ENCODE data around the gene TTLL11. TPM values are rescaled to one million over a fixed set of nuclear protein-coding genes. Genes with fewer than 3 reads are reported as not detected.
"Not testable (repeated sequence)": the region's sequence is repeated elsewhere in the genome, so short reads cannot be mapped to it uniquely, and the experiment has no call there.

TTLL11 gene
- total RNA-seq, 2 donors from 2014 or later, result 4.5 to 6.5 TPM

DNA sequence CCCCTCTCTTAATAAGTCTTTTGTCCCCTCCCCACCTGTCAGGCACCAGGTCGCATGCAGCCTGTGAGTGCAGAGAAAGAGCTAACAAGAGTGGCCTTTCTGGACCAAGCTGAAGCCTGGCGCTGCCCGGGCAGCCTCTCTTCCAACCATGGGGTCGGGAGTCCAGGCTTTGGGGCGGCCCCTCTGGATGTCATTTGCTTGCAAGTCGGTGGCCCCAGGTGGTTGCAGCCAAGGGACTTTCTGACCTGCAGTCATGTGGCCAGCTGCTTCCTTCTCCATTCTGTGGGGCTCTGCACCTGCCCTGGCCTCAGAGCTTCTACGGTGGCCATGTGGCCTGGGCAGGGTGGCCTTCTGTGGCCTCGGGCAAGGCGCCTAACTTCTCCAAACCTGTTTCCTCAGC is 282.0 kb downstream of the TTLL11 start:
- intact Hi-C loops (cut with DNase I), result no loop called here
- DNase-seq, result no peak
- no peak for ATAC-seq

DNA sequence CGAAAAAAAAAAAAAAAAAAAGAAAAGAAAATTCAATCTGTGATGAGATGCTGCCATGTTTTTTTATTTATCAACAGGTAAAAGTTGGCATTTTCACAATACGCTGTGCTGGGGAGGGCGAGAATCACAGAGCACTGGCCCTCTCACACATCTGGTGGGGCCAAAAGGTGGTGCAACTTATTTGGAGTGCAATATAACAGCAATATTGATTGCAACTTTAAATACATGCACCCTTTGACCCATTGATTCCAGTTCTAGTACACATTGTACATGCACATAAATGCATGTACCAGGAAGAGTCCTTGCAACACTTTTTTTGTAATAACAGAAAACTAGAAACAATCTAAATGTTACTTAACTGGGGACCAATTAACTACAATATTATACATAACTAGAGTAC is 282.6 kb downstream of the TTLL11 start:
- ATAC-seq (no peak), DNase-seq (no peak)
- intact Hi-C loops (cut with DNase I), result no loop called here

DNA sequence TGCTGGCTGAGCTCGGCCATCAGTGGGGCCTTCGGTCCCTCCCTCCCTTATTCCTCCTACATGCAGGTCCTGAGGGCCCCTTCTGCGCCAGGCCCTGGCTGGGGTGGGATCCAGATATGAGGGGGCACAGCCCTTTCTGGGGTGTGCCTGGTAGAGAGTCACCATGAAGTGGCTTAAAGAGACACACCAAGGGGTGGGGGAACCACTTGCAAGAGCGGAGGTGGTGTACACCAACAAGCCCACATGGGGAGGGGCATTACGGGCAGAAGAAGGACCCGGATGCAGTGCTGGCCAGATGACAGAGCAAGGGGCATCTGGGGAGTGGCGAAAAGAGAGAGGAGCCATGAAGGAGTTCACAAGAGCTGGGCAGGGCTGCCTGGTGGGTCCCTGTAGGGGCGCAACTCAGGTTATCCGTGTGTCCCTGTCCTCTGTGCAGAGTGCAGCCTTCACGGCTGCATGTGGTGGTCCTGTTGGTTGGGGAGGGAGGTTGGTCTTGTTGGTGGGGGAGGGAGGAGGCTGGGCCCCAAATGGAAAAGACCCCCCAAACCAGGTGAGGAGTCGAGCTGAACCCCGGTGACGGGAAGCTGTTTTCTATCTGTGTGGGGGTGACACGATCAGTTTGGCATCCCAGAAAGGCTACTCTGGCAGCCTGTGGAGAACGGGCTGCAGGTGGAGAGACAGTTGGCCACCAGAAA is 283.6 kb downstream of the TTLL11 start:
- intact Hi-C loops (cut with DNase I), result no loop called here
- no peak for ATAC-seq
- no peak for DNase-seq

DNA sequence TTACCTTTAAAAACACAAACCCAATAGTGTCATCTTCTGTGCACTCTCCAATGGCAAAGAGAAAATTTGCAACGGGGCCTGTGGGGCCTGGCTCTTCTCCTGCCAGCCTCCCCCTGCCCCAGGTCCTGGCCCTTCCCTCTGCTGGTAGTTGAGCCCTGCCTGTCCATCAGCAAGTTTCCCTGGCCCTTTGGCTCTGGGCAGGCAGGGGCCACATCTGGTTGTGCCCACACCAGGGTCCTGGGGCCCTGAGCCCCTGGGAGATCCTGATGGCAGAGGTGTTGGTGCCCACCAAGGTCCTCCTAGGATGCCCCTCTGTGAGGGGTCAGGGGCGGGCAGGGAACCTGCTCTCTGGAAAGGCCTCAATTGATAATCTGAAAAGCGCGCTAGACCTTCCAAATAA is 284.3 kb downstream of the TTLL11 start:
- intact Hi-C loops (cut with DNase I), result no loop called here
- DNase-seq, result no peak
- ATAC-seq, result no peak

- ATAC-seq, result peak in 1 of 2 donors; percentile 38
- intact Hi-C loops (cut with DNase I), result no loop called here
- DNase-seq, result no peak
These were observed 285.3 kb downstream of the TTLL11 start for GRCh38 chr9:121807823-121808278.

- intact Hi-C loops (cut with DNase I), result no loop called here
- DNase-seq (no peak), ATAC-seq (no peak)
These were observed 285.9 kb downstream of the TTLL11 start for GRCh38 chr9:121807069-121807822.

DNA sequence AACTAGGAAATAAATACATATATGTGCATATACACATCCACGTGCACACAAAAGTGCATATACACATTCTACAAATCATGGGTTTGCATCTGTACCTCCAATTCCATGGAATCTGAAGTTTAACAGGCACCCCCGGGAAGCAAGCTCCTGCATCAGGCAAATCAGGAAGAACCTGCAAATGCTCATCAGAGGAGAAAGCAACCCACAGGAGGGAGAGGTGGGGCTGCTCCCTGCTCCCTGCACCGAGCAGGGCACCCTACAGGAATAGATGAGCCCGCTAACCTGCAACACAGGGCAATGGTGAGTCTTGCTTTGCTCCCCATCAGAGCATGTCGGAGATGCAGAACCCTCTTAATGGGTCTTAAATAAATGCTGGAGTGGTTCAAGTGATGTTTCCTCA is 290.4 kb downstream of the TTLL11 start:
- intact Hi-C loops (cut with DNase I), result no loop called here
- no peak for DNase-seq
- ATAC-seq, result no peak

DNA sequence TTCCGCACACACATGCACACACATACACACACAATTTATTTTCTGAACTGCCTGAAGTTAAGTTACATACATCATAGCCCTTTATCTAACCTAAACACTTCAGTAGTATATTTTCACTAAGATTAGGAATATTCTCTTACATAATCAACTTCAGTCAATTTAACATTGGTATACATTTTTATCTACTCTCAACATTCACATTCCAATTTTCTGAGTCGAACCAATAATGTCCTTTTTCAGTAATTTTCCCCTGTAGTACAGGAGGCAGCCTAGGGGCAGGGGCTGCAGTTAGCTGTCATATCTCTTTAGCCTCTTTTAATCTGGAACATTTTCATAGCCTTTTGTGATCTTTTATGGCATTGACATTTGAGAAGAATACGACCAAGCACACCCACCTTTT is 291.5 kb downstream of the TTLL11 start:
- intact Hi-C loops (cut with DNase I), result no loop called here
- DNase-seq (no peak), ATAC-seq (no peak)

- intact Hi-C loops (cut with DNase I), result no loop called here
- DNase-seq (no peak), ATAC-seq (no peak)
These were observed 292.7 kb downstream of the TTLL11 start for GRCh38 chr9:121800376-121800775.

DNA sequence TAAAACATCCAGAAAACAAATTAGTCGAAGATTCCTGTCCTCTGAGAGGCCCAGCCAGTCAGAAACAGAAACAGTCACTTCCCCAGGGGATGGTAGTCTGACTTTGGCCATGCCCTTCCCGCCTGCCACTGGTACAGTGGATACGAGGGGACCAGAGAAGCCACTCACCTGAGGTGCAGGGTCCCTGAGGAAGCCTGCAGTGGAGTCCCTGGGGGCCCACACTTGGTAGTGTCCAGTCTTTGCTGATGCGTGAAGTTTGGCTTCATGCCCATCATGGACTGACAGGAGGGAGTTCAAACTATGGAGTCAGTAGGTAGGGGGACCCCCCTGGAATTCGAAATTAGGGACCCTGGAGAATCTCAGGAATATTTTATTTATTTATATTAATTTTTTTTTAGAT is 294.2 kb downstream of the TTLL11 start:
- ATAC-seq (no peak), DNase-seq (no peak)
- intact Hi-C loops (cut with DNase I), result no loop called here

- intact Hi-C loops (cut with DNase I), result no loop called here
- ATAC-seq (no peak), DNase-seq (no peak)
These were observed 296.0 kb downstream of the TTLL11 start for GRCh38 chr9:121797081-121797480.

DNA sequence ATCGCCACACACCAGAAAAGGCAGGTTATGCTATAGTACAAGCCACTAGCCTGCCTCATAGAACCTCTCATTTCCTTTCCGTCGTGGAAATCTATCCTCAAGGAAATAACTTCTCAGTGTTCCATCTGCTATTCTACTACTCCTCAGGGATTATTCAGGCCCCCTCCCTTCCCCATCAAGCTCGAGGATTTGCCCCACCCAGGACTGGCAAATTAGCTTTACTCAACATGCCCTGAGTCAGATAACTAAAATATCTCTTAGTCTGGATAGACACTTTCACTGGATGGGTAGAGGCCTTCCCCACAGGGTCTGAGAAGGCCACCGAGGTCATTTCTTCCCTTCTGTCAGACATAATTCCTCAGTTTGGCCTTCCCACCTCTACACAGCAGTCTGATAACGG is 298.8 kb downstream of the TTLL11 start:
- ATAC-seq; DNase-seq; intact Hi-C loops (cut with DNase I): not testable (repeated sequence)

GRCh38 chr9:121792476-121792875 is 300.6 kb downstream of the TTLL11 start:
- ATAC-seq, result not testable (repeated sequence)

GRCh38 chr9:121790841-121791240 is 302.3 kb downstream of the TTLL11 start:
- DNase-seq, result no peak
- intact Hi-C loops (cut with DNase I), result no loop called here
- ATAC-seq, result no peak

More at GRCh38 chr9:121792476-121792875, 300.6 kb downstream of the TTLL11 start:
- intact Hi-C loops (cut with DNase I); DNase-seq: not testable (repeated sequence)

DNA sequence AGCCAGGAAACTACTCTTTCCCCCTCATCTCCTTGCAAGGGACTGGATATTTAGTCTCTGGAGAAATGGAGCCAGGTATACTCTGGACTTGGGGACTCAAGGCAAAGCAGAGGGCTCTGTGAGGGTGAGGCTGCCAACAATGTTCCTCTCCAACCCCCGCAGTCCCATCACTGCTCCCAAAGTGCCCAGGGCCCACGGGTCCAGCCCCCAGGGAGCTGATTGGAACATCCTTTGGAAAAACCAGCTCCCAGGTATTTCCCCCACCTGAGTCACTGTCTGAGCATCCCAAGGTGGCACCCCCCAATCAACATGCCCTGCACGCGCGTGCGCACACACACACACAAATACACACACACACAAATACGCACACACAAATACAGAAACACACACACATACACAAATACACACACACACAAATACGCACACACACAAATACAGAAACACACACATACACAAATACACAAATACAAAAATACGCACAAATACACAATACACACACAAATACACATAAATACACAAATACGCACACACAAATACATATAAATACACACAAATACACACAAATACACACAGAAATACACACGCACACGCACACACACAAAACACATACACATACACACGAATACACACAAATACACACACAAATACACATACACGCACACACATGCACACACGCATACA is 304.3 kb downstream of the TTLL11 start:
- no peak for ATAC-seq
- DNase-seq, result no peak
- intact Hi-C loops (cut with DNase I), result no loop called here

GRCh38 chr9:121786998-121787422 is 306.1 kb downstream of the TTLL11 start:
- peak; percentile 14 for DNase-seq
- intact Hi-C loops (cut with DNase I), result no loop called here
- ATAC-seq, result no peak

GRCh38 chr9:121786543-121786948 is 306.6 kb downstream of the TTLL11 start:
- DNase-seq (peak; percentile 15), ATAC-seq (no peak)
- intact Hi-C loops (cut with DNase I), result no loop called here

GRCh38 chr9:121785673-121786542 is 307.2 kb downstream of the TTLL11 start:
- peak; percentile 15 for DNase-seq
- peak in 1 of 2 donors; percentile 15 for ATAC-seq
- intact Hi-C loops (cut with DNase I), result no loop called here

- DNase-seq (no peak), ATAC-seq (no peak)
- intact Hi-C loops (cut with DNase I), result no loop called here
These were observed 308.2 kb downstream of the TTLL11 start for GRCh38 chr9:121784731-121785411.

Measured in left cardiac atrium (tissue), 4 donors.